ENCODE results near the gene HIGD1A. TPM values are rescaled to one million over a fixed set of nuclear protein-coding genes. Genes with fewer than 3 reads are reported as not detected.
A peak's percentile ranks its signal among the peaks of the same experiment; 100 is the strongest.

The HIGD1A gene
- total and polyA plus RNA-seq, 12 donors: 62.4 to 324 (median 120) TPM

- intact Hi-C loops (cut with DNase I): loop anchor here (5.0 to 10.0 kb wide), 2 partner anchors 81 to 159 kb away; partner anchors contain the start of gene SEC22C (in 1 of the 2)
- Histone ChIP-seq H3K4me1 (replicated peaks in 1 of 2) (no peaks in the 10 kb centered on the region), H3K27ac (no peak overlapping the region), H3K4me3 (no peak overlapping the region), H3K9me3 (replicated peaks in 1 of 3) (no peaks in the 10 kb centered on the region), H3K36me3 (replicated peaks in 1 of 2) (no peaks in the 10 kb centered on the region), H3K27me3 (no peaks in the 10 kb centered on the region)
- 89 to 96% (median 94%) methylated on average over 7 of the region's 7 CpGs for WGBS, 4 donors
- peak in 1 of 7 donors; percentile 47 for DNase-seq
- TF ChIP-seq POLR2A (IDR thresholded peaks at IDR 0.05) (no peak), CTCF (IDR thresholded peaks at IDR 0.05) (no peak)
Observed at GRCh38 chr3:42743204-42743995, 60.9 kb downstream of the HIGD1A start.

GRCh38 chr3:42742688-42743087 lies 61.6 kb downstream of the HIGD1A start:
- DNase-seq: no peak
- H3K4me1 ChIP-seq (replicated peaks in 1 of 2): no peaks in the 10 kb centered on the region
- no peaks in the 10 kb centered on the region for H3K27me3 ChIP-seq
- H3K4me3 ChIP-seq: no peak overlapping the region
- intact Hi-C loops (cut with DNase I): loop anchor here (5.0 to 10.0 kb wide), 2 partner anchors 80 to 158 kb away; partner anchors contain the start of gene SEC22C (in 1 of the 2)
- no peak overlapping the region for H3K27ac ChIP-seq
- no peaks in the 10 kb centered on the region for H3K9me3 ChIP-seq (replicated peaks in 1 of 3)
- TF ChIP-seq CTCF (IDR thresholded peaks at IDR 0.05) (no peak), POLR2A (IDR thresholded peaks at IDR 0.05) (no peak)
- WGBS, 4 donors: 92 to 97% (median 95%) methylated on average over 9 of the region's 9 CpGs
- no peaks in the 10 kb centered on the region for H3K36me3 ChIP-seq (replicated peaks in 1 of 2)

GRCh38 chr3:42742259-42742658 lies 62.0 kb downstream of the HIGD1A start:
- intact Hi-C loops (cut with DNase I): loop anchor here (5.0 to 10.0 kb wide), 2 partner anchors 80 to 157 kb away; partner anchors contain the start of gene SEC22C (in 1 of the 2)
- H3K27me3 ChIP-seq: no peaks in the 10 kb centered on the region
- H3K27ac ChIP-seq: no peak overlapping the region
- H3K4me3 ChIP-seq: no peak overlapping the region
- DNase-seq: no peak
- 86 to 91% (median 90%) methylated on average over 4 of the region's 4 CpGs for WGBS, 4 donors
- no peaks in the 10 kb centered on the region for H3K4me1 ChIP-seq (replicated peaks in 1 of 2)
- TF ChIP-seq CTCF (IDR thresholded peaks at IDR 0.05) (no peak), POLR2A (IDR thresholded peaks at IDR 0.05) (no peak)
- no peaks in the 10 kb centered on the region for H3K9me3 ChIP-seq (replicated peaks in 1 of 3)
- H3K36me3 ChIP-seq (replicated peaks in 1 of 2): no peaks in the 10 kb centered on the region

DNA sequence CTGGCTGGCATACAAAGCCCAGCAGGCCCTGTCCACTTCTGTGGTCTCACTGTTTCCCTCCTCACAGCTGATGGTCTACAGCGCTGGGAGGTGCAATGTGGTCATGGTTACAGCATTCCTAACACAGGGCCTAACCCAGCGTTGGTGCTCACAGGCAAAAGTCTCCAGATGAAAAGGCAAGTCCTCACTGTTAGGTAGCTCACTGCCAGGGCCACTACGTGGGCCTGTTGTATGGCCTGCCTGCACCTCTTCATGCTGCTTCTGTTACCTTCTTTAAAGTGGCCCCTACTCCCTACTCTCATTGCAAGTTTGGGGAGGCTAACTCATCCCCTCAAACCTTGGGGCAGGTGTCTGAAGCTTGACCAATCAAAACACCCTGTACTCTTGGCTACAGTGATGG lies 62.5 kb downstream of the HIGD1A start:
- no peak for TF ChIP-seq CTCF (IDR thresholded peaks at IDR 0.05)
- no peak for TF ChIP-seq POLR2A (IDR thresholded peaks at IDR 0.05)
- Histone ChIP-seq H3K9me3 (replicated peaks in 1 of 3) (no peaks in the 10 kb centered on the region), H3K27me3 (no peaks in the 10 kb centered on the region), H3K4me3 (no peak overlapping the region), H3K27ac (no peak overlapping the region), H3K36me3 (replicated peaks in 1 of 2) (no peaks in the 10 kb centered on the region), H3K4me1 (replicated peaks in 1 of 2) (no peaks in the 10 kb centered on the region)
- peak in 1 of 7 donors; percentile 43 for DNase-seq
- WGBS, 4 donors: 78 to 100% (median 90%) methylated on average over 1 to 3 of the region's 3 CpGs
- intact Hi-C loops (cut with DNase I): loop anchor here (5.0 to 10.0 kb wide), 2 partner anchors 79 to 157 kb away; partner anchors contain the start of gene SEC22C (in 1 of the 2)
